ENCODE data around the gene HSPA14. TPM values are rescaled to one million over a fixed set of nuclear protein-coding genes. Genes with fewer than 3 reads are reported as not detected.

HSPA14 gene
- polyA plus RNA-seq, 1 experiment: 14.9 TPM

DNA sequence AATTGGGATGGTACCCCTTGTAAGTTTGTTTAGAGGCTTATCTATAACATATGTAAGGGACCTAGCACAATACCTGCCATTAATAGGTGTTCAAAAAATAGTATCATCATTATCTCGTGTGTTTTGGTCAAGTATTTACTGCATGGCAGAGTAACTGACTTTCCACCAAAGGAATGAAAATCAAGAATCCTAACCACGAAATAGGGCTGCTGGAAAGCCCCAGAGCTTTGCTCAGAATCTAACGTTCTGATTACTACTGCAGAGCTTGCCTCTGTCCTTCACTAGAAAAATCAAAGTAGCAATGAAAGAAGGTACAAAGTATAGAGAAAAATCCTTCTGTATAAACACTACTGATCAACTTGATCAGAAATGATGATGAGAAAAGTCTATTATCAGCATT, 80.9 kb downstream of the HSPA14 start:
- Histone ChIP-seq H3K9me3 (ENCODE audit: control insufficient read depth, insufficient read depth, low read length) (peaks cover 4% of the 10 kb centered on the region; the same call in 1 of the 2 replicates), H3K27me3 (ENCODE audit: control insufficient read depth, insufficient read depth, low read length) (no peaks in the 10 kb centered on the region), H3K27ac (ENCODE audit: low read depth, low read length) (no peak overlapping the region), H3K4me3 (ENCODE audit: low read depth, low read length) (no peak overlapping the region)
- ChIA-PET POLR2A (no interaction called here), CTCF (no interaction called here)
- no peak for DNase-seq (ENCODE audit: low read depth, low spot score)
- TF ChIP-seq, protein P1, sequence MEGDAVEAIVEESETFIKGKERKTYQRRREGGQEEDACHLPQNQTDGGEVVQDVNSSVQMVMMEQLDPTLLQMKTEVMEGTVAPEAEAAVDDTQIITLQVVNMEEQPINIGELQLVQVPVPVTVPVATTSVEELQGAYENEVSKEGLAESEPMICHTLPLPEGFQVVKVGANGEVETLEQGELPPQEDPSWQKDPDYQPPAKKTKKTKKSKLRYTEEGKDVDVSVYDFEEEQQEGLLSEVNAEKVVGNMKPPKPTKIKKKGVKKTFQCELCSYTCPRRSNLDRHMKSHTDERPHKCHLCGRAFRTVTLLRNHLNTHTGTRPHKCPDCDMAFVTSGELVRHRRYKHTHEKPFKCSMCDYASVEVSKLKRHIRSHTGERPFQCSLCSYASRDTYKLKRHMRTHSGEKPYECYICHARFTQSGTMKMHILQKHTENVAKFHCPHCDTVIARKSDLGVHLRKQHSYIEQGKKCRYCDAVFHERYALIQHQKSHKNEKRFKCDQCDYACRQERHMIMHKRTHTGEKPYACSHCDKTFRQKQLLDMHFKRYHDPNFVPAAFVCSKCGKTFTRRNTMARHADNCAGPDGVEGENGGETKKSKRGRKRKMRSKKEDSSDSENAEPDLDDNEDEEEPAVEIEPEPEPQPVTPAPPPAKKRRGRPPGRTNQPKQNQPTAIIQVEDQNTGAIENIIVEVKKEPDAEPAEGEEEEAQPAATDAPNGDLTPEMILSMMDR (IDR thresholded peaks at IDR 0.05; ENCODE audit: low read depth, low read length): no peak

Other genes with a start within 250 kb of the HSPA14 start
- 33.6 and 41.4 TPM in 2 replicates for gene FAM107B, start 63.4 kb upstream of the HSPA14 start, polyA plus RNA-seq (2011; rRNA removed)
- gene CDNF, start 269 bp upstream of the HSPA14 start, polyA plus RNA-seq (2011; rRNA removed): 1.7 and 2.1 TPM in 2 replicates
- 5.2 and 5.7 TPM in 2 replicates for gene MSANTD7, start within 50 bp of the HSPA14 start, polyA plus RNA-seq (2011; rRNA removed)
- 6.2 and 9.0 TPM in 2 replicates for gene SUV39H2, start 40.6 kb downstream of the HSPA14 start, polyA plus RNA-seq (2011; rRNA removed)
- gene DCLRE1C, start 115.8 kb downstream of the HSPA14 start, polyA plus RNA-seq (2011; rRNA removed): 5.5 and 6.4 TPM in 2 replicates
- 0.21 TPM in 1 of 2 replicates, not detected in the other for gene MEIG1, start 121.1 kb downstream of the HSPA14 start, polyA plus RNA-seq (2011; rRNA removed)
- 0.12 TPM in 1 of 2 replicates, not detected in the other for gene OLAH, start 205.6 kb downstream of the HSPA14 start, polyA plus RNA-seq (2011; rRNA removed)

Measured in AG04450 (cell line).